HG03460 (cell line): ENCODE measurements around the gene MTM1.

Experiments
- ATAC-seq: cut with Tn5 transposase; IDR thresholded peaks from one replicate; pipeline ENCODE4 v1.9.1; 2021; ENCODE audit not compliant: unreplicated experiment

The MTM1 gene

GRCh38 chrX:150599226-150599625 is 30.8 kb downstream of the MTM1 start:
- no peak for ATAC-seq

- no peak for ATAC-seq
Observed at GRCh38 chrX:150602296-150602695, 33.9 kb downstream of the MTM1 start.

DNA sequence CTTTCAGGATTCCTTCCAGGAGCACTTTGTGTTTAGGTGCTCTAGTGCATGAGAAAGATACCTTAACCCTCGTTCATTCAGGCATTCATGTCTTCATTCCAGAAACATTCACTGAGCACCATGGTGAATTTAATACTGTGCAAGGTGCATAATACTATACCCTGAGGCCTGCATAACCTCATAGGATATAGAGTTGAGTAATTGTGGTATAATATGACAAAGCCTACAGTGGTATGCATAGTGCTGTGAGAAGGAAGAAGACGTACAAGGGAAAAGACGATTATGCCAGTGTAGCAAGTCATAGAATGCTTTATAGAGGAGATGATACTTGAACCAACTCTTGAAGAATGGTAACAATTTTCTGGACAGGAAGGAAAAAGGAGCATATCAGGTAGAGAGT is 34.3 kb downstream of the MTM1 start:
- ATAC-seq = no peak

DNA sequence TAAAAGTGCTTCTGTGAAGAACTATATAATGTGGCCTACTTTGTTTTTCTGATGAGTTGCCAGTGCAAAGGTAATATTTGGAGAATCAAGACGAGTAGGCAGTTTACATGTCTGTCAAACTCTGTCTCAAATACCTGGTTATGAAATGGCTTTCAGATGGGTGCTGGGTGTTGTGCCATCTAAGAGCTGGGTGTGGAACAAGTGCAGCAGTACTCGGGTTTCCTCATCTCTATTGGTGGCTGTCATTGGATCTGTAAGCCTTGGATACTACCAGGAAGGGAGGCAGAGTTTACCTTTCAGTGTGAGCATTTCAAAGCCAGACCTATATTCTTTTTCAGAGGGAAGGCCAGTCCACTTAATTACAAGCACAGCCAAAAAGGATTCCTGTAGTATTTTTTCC is 37.2 kb downstream of the MTM1 start:
- ATAC-seq = no peak

DNA sequence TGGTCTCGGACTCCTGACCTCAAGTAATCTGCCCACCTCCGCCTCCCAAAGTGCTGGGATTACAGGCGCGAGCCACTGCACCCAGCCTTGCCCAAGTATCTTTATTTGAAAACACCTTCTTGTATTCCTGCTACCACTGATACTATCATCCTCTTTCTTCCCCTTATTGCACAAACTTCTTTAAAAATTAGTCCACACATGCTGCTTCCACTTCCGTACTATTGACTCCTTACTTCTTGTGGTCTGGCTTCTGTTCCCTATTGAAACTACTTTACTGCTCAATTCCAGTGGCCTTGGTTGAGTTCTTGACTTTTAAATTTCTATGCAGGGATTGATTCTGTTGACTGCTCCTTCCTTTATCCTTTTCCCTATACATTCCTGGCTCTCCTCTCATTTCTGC is 38.8 kb downstream of the MTM1 start:
- ATAC-seq = no peak

- ATAC-seq = no peak
Observed at GRCh38 chrX:150610043-150610442, 41.6 kb downstream of the MTM1 start.

DNA sequence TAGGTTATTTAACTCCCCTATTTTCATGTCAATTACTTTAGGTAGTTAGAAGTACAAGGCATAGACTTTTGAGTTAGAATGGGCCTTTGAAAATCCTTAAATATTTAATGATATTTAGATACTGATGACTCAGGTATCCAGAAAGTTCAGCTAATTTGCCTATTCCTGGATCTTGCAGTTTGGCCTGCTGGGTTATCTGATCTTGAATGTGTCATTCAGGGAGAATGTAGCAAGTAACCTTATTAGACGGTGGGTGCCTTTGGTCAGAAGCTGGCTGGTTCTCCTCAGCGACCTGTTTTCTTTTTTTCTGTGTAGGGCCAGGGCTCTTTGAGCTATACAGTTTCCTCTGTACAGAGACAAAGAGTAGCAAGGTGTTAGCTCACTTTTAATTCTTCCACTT is 42.0 kb downstream of the MTM1 start:
- ATAC-seq = no peak

DNA sequence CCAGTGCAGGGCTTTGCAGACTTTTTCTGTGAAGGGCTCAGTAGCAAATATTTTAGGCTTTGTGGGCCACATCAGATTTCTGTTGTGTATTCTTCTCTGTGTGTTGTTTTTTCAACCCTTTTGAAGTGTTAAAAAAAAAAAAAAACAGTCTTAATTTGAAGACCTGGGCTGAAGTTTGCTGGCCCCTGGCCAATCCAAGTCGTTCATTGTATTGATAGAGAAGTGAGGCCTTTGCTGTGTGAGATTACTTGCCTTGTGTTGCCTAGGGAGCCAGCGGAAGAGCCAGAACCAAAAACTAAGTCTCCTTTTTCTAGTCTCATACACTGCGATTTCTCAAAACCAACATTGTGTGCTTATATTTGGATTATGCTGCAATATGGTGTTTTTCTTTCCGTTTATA is 46.9 kb downstream of the MTM1 start:
- ATAC-seq = no peak

- no peak for ATAC-seq
Observed at GRCh38 chrX:150616179-150616862, 47.9 kb downstream of the MTM1 start.

- ATAC-seq = no peak
Observed at GRCh38 chrX:150616863-150617198, 48.4 kb downstream of the MTM1 start.

DNA sequence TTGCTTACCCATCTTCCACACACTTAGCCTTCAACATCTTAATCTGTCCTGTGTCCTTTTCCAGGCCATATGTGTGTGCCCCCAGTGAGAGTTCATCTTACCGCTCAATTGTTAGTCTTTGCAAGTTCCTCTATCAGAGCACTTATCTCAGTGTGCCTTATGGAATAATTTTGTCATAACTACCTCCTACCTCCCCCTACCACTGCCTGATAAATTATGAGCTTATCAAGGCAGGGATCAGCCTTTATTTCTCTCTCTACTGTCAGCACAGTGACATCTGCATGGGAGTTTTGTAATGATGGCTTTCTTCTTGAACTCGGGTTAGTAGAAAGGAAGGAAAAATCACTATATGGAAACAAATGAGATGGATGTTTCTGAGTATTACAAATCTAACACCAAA is 53.2 kb downstream of the MTM1 start:
- ATAC-seq = no peak

- ATAC-seq = no peak
Observed at GRCh38 chrX:150623583-150623982, 55.2 kb downstream of the MTM1 start.

DNA sequence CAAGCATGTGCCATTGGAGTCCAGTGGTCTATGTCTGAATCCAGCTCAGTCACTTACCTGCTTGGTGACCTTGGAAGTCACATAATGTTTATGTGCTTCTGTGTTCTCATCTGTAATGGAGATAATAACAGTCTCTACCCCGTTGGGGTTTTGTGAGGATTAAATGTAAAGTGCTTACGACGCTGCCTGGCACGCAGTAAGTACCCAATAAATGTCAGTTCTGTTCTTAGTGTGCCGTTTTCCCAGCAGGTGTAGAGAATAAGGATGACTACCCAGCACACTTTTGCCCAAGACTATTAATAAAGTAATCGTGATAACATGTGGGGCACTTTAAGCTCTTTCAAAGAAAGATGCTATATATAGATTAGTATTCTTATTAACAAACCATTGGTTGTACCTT is 56.7 kb downstream of the MTM1 start:
- no peak for ATAC-seq

GRCh38 chrX:150625875-150626274 is 57.5 kb downstream of the MTM1 start:
- ATAC-seq = no peak

GRCh38 chrX:150627957-150628356 is 59.5 kb downstream of the MTM1 start:
- no peak for ATAC-seq

DNA sequence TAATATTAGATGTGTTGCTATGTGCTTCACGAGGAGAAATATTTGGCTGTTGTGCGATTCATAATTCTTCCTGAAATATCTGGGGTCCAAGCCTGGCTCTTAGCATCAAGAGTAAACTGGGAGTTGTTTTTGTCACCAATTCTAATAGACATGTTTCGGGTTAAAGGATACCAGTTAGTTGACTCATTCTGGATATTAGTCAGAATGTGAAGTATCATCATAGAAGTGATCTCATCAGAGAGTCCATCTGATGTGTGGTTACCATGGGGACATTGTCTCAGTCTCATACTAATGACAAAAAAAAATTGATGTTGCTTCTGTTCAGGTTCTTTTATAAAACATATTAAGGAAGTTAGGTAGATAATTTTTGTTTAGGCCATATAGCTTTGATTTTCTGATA is 67.5 kb downstream of the MTM1 start:
- peak; percentile 77 for ATAC-seq

DNA sequence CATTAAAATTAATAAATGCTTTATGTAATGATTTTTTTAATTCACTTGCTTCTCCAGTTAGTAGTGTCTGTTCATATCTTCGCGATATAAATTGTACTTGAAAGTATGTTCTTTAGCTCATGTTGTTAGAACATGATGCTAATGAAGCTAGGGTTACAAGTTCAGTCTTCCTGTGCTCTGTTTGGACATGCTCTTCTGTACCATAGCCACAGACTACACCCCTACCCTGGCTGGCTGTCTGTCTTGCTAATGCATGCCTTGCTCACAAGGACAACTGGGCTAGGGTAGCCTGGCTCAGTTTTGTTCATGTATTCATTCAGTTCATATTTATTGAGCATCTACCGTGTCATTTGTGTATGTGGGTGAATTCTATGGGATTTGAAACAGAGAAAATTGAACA is 74.0 kb downstream of the MTM1 start:
- no peak for ATAC-seq

- no peak for ATAC-seq
Observed at GRCh38 chrX:150643271-150643670, 74.8 kb downstream of the MTM1 start.

DNA sequence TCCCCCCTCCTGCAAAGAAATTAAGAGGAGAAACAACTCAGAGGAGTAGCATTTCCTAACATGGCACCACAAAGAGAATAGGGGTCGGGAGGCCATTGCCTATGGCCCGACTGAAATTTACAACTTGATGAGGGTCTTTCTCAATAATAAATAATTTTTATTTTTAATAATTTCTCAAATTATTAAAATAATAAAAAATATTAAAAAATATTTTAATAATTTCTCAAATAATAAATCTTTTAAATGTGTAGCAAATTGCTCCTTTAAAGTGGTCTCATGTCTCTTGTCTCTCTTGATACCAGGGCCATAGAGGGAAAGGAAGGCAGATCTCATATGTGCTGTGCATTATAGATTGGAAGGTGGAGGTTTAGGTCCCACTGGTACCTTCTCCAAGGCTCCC is 75.5 kb downstream of the MTM1 start:
- ATAC-seq = no peak

GRCh38 chrX:150644422-150644821 is 76.0 kb downstream of the MTM1 start:
- ATAC-seq = no peak

- no peak for ATAC-seq
Observed at GRCh38 chrX:150647331-150647730, 78.9 kb downstream of the MTM1 start.

- no peak for ATAC-seq
Observed at GRCh38 chrX:150648296-150648940, 80.0 kb downstream of the MTM1 start.
